GM23248 (cell line): Measurements from ENCODE around the gene ARHGAP44. TPM values are rescaled to one million over a fixed set of nuclear protein-coding genes. Genes with fewer than 3 reads are reported as not detected.

Experiments
- DNase-seq: peaks from one replicate; pipeline ENCODE4 v3.0.0-alpha.2; 2015
- H2AFZ ChIP-seq: fragments of 200-600 bp; sonication (generic); 2 replicates; pipeline ENCODE4 v1.6.1; 2016; ENCODE audit warnings: antibody characterized with exemption
- H3F3A ChIP-seq: fragments of 200-600 bp; sonication (generic); 2 replicates; pipeline ENCODE4 v1.6.1; 2016; ENCODE audit warnings: mild to moderate bottlenecking, antibody characterized with exemption, mixed run types; ENCODE audit not compliant: insufficient read depth
- H3K27ac ChIP-seq: fragments of 200-600 bp; sonication (generic); 2 replicates; pipeline ENCODE4 v1.5.1; 2016; ENCODE audit warnings: mild to moderate bottlenecking
- H3K27me3 ChIP-seq: fragments of 200-600 bp; sonication (generic); replicated peaks from 2 replicates; pipeline ENCODE4 v1.6.1; 2016; ENCODE audit warnings: mild to moderate bottlenecking; ENCODE audit not compliant: insufficient read depth
- H3K36me3 ChIP-seq: fragments of 200-600 bp; sonication (generic); 2 replicates; pipeline ENCODE4 v1.6.1; 2016; ENCODE audit warnings: low read depth, mild to moderate bottlenecking
- H3K4me1 ChIP-seq: fragments of 200-600 bp; sonication (generic); 2 replicates; pipeline ENCODE4 v1.6.1; 2016; ENCODE audit warnings: mild to moderate bottlenecking; ENCODE audit not compliant: insufficient read depth
- H3K4me2 ChIP-seq: fragments of 200-600 bp; sonication (generic); one replicate; pipeline ENCODE4 v1.6.1; 2016; ENCODE audit warnings: mild to moderate bottlenecking; ENCODE audit not compliant: unreplicated experiment
- H3K4me3 ChIP-seq: fragments of 200-600 bp; sonication (generic); 2 replicates; pipeline ENCODE4 v1.5.1; 2016; ENCODE audit warnings: mild to moderate bottlenecking
- H3K79me2 ChIP-seq: fragments of 200-600 bp; sonication (generic); 2 replicates; pipeline ENCODE4 v1.6.1; 2016; ENCODE audit warnings: mild to moderate bottlenecking; ENCODE audit not compliant: insufficient read depth
- H3K9ac ChIP-seq: fragments of 200-600 bp; sonication (generic); 2 replicates; pipeline ENCODE4 v1.6.1; 2016; ENCODE audit warnings: mild to moderate bottlenecking
- H3K9me2 ChIP-seq: fragments of 200-600 bp; sonication (generic); 2 replicates; pipeline ENCODE4 v1.6.1; 2016; ENCODE audit warnings: mixed run types, mild to moderate bottlenecking, moderate library complexity; ENCODE audit not compliant: insufficient read depth
- H3K9me3 ChIP-seq: fragments of 200-600 bp; sonication (generic); one replicate; pipeline ENCODE4 v1.6.1; 2017; ENCODE audit warnings: low read depth
- H4K20me1 ChIP-seq: fragments of 200-600 bp; sonication (generic); 2 replicates; pipeline ENCODE4 v1.6.0; 2016; ENCODE audit not compliant: insufficient read depth
- EZH2 ChIP-seq: fragments of 200-600 bp; sonication (generic); IDR thresholded peaks from 2 replicates; pipeline ENCODE4 v1.6.1; 2018; ENCODE audit warnings: antibody characterized with exemption, mild to moderate bottlenecking; ENCODE audit not compliant: insufficient read depth, poor library complexity, severe bottlenecking
- EZH2phosphoT487 ChIP-seq: fragments of 200-600 bp; sonication (generic); IDR thresholded peaks from 2 replicates; pipeline ENCODE4 v1.6.1; 2018; ENCODE audit warnings: antibody characterized with exemption, moderate library complexity, mild to moderate bottlenecking, low read depth; ENCODE audit not compliant: insufficient read depth
- WGBS, 2 experiments: methylation state at CpG; one replicate each; pipeline ENCODE4 v1.1.6; 2015 to 2017; ENCODE audit warnings: low lambda C conversion rate in 2 of 2, low coverage in 1 of 2; ENCODE audit errors: missing lambda C conversion rate in 2 of 2; 5-methylcytosine and 5-hydroxymethylcytosine counted together
- in situ Hi-C: fragments of 300-500 bp; cut with MboI; formaldehyde crosslinking; loops from 2 replicates; pipeline ENCODE4 v1.15.0; 2020
- polyA plus RNA-seq: library from polyadenylated mRNA; unstranded; fragments of >200 nt; fragmentation: Nextera tagmentation; extraction: Ambion mirVana; gene quantifications from 2 replicates; pipeline ENCODE4 v1.2.1, GENCODE V29; 2016
- total RNA-seq: library from RNA; depleted of rRNA; stranded (reverse); fragments of >200 nt; shearing (Covaris generic); gene quantifications from 2 replicates; pipeline ENCODE4 v1.2.3, GENCODE V29; 2014

Gene ARHGAP44
- total and polyA plus RNA-seq, 2 experiments from 2014 or later: 0.11 to 0.33 TPM

DNA sequence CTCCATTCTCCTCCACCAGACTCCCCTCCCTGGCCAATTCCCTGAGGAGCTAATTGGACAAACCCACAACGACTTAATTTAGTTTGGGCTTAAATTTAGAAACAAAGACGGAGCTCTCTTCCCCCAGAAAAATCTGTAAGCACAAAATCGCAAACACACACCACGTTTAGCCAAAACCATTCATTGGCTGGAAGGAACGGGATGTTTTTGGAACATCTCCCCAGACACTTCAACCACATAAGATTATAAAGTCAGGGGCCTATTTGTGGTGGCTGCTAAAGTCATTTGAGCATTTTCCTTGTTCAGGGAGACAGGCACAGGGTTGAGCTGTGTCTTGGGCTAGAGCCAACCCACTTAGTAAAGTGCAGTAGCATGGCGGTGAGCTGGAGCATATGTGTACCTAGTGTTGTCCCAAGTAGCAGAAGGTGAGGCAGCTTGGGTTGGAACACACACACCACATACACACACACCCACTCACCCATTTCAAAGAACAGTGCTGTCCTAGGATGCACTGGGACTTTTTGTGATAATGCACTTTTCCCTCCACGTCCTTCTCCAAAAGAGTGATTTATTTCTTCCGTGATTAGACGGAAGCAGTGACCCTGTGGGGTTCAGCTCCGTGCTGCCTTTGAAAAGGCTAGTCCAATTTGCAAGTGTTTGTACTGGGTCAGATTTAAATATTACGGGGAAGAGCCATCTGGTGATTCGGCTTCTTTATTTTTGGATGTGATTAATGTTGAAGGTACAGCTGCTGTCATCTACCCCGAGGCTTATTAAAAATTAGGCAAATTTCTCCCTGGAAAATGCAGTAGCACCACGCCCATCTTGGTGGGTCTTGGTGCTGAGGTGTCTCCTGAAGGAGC is 196.4 kb downstream of the ARHGAP44 start:
- Histone ChIP-seq H2AFZ (no peak overlapping the region), H3K9me3 (no peaks in the 10 kb centered on the region), H3K9me2 (no peaks in the 10 kb centered on the region), H3K27ac (no peak overlapping the region), H3K27me3 (no peaks in the 10 kb centered on the region), H3K4me2 (peak overlapping the region; percentile 67), H3K4me1 (peaks cover 15% of the 10 kb centered on the region), H3K36me3 (no peaks in the 10 kb centered on the region), H3K79me2 (no peaks in the 10 kb centered on the region), H3F3A (peaks cover 13% of the 10 kb centered on the region; the same call in 1 of the 2 replicates), H3K4me3 (no peak overlapping the region), H3K9ac (no peak overlapping the region), H4K20me1 (no peaks in the 10 kb centered on the region)
- TF ChIP-seq EZH2phosphoT487 (no peak), EZH2 (no peak)
- peak; percentile 35 for DNase-seq
- 87% methylated on average over 14 of the region's 14 CpGs for WGBS, 2 experiments
- in situ Hi-C loops: loop anchor here (25.0 kb wide), 1 partner anchor 723 kb away; no protein-coding TSS in a partner anchor

- Histone ChIP-seq H3K27me3 (no peaks in the 10 kb centered on the region), H3K36me3 (0 out of 2 replicates have a peak, but pooled peaks cover 9% of the 10 kb centered on the region), H2AFZ (no peak overlapping the region), H3K4me2 (no peak overlapping the region), H3K4me1 (peaks cover 15% of the 10 kb centered on the region), H4K20me1 (no peaks in the 10 kb centered on the region), H3F3A (peaks cover 11% of the 10 kb centered on the region; the same call in 1 of the 2 replicates), H3K9me2 (no peaks in the 10 kb centered on the region), H3K27ac (no peak overlapping the region), H3K9ac (no peak overlapping the region), H3K79me2 (no peaks in the 10 kb centered on the region), H3K4me3 (no peak overlapping the region), H3K9me3 (no peaks in the 10 kb centered on the region)
- in situ Hi-C loops: loop anchor here (25.0 kb wide), 1 partner anchor 725 kb away; no protein-coding TSS in a partner anchor
- TF ChIP-seq EZH2phosphoT487 (no peak), EZH2 (no peak)
- DNase-seq: no peak
- WGBS, 2 experiments: 61 to 63% methylated on average over 10 to 12 of the region's 12 CpGs
Observed at GRCh38 chr17:12987120-12987519, 197.8 kb downstream of the ARHGAP44 start.

DNA sequence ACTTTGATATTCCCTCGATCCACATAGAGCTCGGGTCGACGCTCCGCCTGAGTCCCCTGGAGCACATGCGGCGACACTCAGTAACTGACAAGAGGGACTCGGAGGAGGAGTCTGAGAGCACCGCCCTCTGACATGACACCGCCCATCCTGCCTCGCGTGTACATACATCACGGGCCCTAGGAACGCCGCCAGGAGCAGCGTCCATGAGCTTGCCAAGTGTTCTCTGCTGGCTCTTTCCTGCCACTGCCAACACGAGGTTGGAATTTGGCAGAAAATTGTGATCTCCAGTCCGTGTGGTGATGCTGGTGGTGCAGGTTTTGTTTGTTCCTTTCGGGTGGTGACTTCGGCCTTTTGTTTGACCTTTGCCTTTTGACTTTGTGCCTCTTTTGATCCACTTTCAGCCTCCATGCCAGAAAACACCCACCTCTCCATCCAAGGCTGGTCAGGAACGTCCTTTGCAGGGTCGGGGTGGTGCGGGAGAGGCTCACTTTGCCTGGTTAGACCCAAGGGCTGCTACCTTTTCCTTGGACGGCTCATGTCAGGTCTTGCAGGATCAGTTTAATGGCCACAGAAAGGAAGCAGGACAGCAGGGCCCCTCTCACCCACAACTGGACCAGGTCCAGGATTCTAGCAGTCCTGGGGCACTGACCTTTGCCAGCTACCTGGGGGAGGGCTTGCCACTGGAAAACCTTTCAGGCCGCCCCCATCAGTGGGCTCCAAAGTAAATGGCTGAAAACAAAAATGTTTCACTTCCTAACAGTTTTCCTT is 200.9 kb downstream of the ARHGAP44 start:
- H3K27ac ChIP-seq: no peak overlapping the region
- TF ChIP-seq EZH2 (no peak), EZH2phosphoT487 (no peak)
- in situ Hi-C loops: loop anchor here (25.0 kb wide), 1 partner anchor 728 kb away; no protein-coding TSS in a partner anchor
- no peak overlapping the region for H3K9ac ChIP-seq
- H3K4me1 ChIP-seq: peaks cover 3% of the 10 kb centered on the region
- 95 to 96% methylated on average over 25 of the region's 25 CpGs for WGBS, 2 experiments
- H3F3A ChIP-seq: peaks cover 2% of the 10 kb centered on the region; the same call in 1 of the 2 replicates
- peaks cover 17% of the 10 kb centered on the region; the same call in 1 of the 2 replicates for H3K36me3 ChIP-seq
- no peak overlapping the region for H2AFZ ChIP-seq
- H3K4me2 ChIP-seq: no peak overlapping the region
- no peak for DNase-seq
- H3K9me3 ChIP-seq: no peaks in the 10 kb centered on the region
- H3K4me3 ChIP-seq: no peak overlapping the region
- H3K79me2 ChIP-seq: no peaks in the 10 kb centered on the region
- H3K9me2 ChIP-seq: no peaks in the 10 kb centered on the region
- H4K20me1 ChIP-seq: no peaks in the 10 kb centered on the region
- H3K27me3 ChIP-seq: no peaks in the 10 kb centered on the region

DNA sequence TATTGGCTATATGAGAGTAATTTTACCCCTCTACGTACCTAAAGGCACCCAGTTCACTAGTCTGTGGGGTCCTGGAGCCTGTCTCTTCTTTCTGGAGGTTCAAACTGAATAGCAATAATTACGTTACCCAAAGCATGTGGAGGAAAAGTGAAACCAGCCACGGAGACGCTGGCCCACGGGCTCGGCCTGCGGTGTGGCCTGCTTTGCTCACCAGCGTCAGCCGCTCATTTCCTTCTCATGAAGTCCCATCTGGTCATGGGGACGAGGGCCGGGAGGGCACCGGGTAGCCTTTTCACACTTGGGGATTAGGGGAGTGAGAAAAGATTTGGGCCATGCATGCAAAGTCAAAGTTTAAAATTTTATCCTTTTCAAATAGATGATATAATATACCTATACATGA is 201.6 kb downstream of the ARHGAP44 start:
- WGBS, 2 experiments: 79 to 85% methylated on average over 12 of the region's 12 CpGs
- no peaks in the 10 kb centered on the region for H3K27me3 ChIP-seq
- no peak overlapping the region for H3K9ac ChIP-seq
- H3K27ac ChIP-seq: no peak overlapping the region
- DNase-seq: no peak
- H3K9me2 ChIP-seq: no peaks in the 10 kb centered on the region
- H3F3A ChIP-seq: no peaks in the 10 kb centered on the region
- no peaks in the 10 kb centered on the region for H3K4me1 ChIP-seq
- H3K36me3 ChIP-seq: peaks cover 19% of the 10 kb centered on the region; the same call in 1 of the 2 replicates
- TF ChIP-seq EZH2: no peak
- TF ChIP-seq EZH2phosphoT487: no peak
- H2AFZ ChIP-seq: no peak overlapping the region
- no peaks in the 10 kb centered on the region for H3K9me3 ChIP-seq
- no peak overlapping the region for H3K4me3 ChIP-seq
- no peaks in the 10 kb centered on the region for H3K79me2 ChIP-seq
- H3K4me2 ChIP-seq: no peak overlapping the region
- no peaks in the 10 kb centered on the region for H4K20me1 ChIP-seq
- in situ Hi-C loops: loop anchor here (25.0 kb wide), 1 partner anchor 729 kb away; no protein-coding TSS in a partner anchor
